Left ventricle myocardium inferior (tissue), 1 donor: Measurements from ENCODE around the gene H3-3A. TPM values are rescaled to one million over a fixed set of nuclear protein-coding genes. Genes with fewer than 3 reads are reported as not detected.

ENCODE experiments used
- DNase-seq: peaks from one replicate; pipeline ENCODE4 v3.0.0-alpha.2; 2020
- H3K27ac ChIP-seq: fragments of 200-600 bp; replicated peaks from 2 replicates; pipeline ENCODE4 v1.8.0; 2021
- H3K27me3 ChIP-seq: fragments of 200-600 bp; 2 replicates; pipeline ENCODE4 v1.8.0; 2021; ENCODE audit warnings: low read depth
- H3K36me3 ChIP-seq: fragments of 200-600 bp; 2 replicates; pipeline ENCODE4 v1.8.0; 2021
- H3K4me1 ChIP-seq: fragments of 200-600 bp; 2 replicates; pipeline ENCODE4 v1.8.0; 2021
- H3K4me3 ChIP-seq: fragments of 200-600 bp; 2 replicates; pipeline ENCODE4 v1.8.0; 2021; ENCODE audit warnings: mild to moderate bottlenecking, moderate library complexity
- H3K9me3 ChIP-seq: fragments of 200-600 bp; replicated peaks from 2 replicates; pipeline ENCODE4 v1.8.0; 2021
- intact Hi-C: fragments of 100-400 bp; cut with micrococcal nuclease; formaldehyde crosslinking; loops from one replicate; pipeline ENCODE4 v1.11.0; 2022
- total RNA-seq: library from RNA; stranded (reverse); fragmentation: NEBNext Ultra II Directional; extraction: Animal tissue kit (Norgen Biotek cat#: 25700); gene quantifications from one replicate; pipeline ENCODE4 v1.2.1, GENCODE V29; 2021
- TF ChIP-seq, protein P1 (sequence below): fragments of 200-600 bp; IDR thresholded peaks from 2 replicates; pipeline ENCODE4 v1.8.0; 2021; ENCODE audit warnings: antibody characterized with exemption, mild to moderate bottlenecking, borderline replicate concordance
- donor health status: DM: no; HTN: yes; CAD: no; lungs with severe emphysema.

Gene H3-3A
- total RNA-seq, 1 donor from 2014 or later = 324 TPM

DNA sequence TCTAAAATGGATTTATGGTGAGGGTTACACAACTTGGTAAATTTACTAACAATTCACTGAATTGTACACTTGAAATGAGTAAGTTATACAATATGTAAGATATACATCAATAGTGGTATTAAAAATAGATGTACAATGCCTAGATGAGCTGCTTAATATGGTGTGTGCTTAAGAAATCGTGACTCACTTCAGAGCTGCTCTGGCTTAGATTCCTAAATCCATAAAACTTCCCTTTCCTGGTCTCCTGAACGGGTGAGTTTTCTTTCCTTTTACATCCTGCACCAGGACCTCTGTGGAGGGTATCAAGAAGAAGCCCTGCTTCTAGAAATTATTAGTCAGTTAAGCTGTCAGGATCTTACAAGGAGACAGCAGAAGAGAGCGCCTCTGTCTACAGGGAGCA lies 30.4 kb downstream of the H3-3A start:
- TF ChIP-seq, protein P1, sequence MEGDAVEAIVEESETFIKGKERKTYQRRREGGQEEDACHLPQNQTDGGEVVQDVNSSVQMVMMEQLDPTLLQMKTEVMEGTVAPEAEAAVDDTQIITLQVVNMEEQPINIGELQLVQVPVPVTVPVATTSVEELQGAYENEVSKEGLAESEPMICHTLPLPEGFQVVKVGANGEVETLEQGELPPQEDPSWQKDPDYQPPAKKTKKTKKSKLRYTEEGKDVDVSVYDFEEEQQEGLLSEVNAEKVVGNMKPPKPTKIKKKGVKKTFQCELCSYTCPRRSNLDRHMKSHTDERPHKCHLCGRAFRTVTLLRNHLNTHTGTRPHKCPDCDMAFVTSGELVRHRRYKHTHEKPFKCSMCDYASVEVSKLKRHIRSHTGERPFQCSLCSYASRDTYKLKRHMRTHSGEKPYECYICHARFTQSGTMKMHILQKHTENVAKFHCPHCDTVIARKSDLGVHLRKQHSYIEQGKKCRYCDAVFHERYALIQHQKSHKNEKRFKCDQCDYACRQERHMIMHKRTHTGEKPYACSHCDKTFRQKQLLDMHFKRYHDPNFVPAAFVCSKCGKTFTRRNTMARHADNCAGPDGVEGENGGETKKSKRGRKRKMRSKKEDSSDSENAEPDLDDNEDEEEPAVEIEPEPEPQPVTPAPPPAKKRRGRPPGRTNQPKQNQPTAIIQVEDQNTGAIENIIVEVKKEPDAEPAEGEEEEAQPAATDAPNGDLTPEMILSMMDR = no peak
- Histone ChIP-seq H3K4me1 (no peaks in the 10 kb centered on the region), H3K9me3 (no peaks in the 10 kb centered on the region), H3K4me3 (no peak overlapping the region), H3K27me3 (peaks cover 5% of the 10 kb centered on the region), H3K36me3 (no peaks in the 10 kb centered on the region), H3K27ac (no peak overlapping the region)
- intact Hi-C loops = no loop called here
- DNase-seq = no peak

DNA sequence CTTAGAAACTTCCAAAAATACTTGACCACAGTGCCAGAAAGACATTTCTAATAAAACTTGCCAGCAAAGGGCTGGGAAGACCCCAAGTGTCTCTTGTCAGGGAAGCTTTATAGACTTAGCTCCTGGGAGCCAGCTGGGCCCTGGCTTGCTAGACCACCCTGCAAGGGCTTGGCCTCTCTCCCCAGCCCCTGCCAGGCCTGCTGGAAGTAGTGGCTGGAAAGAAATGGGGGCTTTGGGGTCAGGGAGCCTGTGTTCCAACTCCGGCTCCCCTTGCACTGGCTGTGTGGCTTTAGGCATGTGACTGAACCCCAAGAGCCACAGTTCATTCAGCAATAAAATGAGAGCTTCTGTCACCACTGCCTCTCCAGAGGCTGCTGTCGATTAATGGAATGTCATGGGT lies 31.1 kb downstream of the H3-3A start:
- Histone ChIP-seq H3K4me3 (no peak overlapping the region), H3K9me3 (no peaks in the 10 kb centered on the region), H3K36me3 (no peaks in the 10 kb centered on the region), H3K27me3 (peaks cover 5% of the 10 kb centered on the region), H3K27ac (no peak overlapping the region), H3K4me1 (no peaks in the 10 kb centered on the region)
- TF ChIP-seq, protein P1 = no peak
- no peak for DNase-seq
- intact Hi-C loops = no loop called here

DNA sequence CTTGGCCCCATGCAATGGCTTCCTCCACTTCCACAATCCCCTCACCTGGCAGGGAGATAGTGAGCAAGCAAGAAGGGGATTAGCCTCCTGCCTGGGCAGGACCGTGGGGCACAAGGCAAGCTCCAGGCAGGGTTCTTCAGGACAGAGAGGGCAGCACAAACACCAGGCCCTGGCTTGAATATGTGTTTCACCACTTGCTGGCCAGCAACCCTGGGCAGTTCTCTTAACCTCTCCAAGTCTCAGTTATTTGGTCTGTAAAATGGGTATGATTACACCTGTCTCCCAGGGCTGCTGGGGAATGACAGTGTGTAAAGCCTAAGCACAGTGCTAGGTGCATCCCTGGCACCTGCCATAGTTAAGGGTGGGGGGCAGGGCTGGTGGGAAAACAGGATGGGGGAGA lies 31.9 kb downstream of the H3-3A start:
- no peak overlapping the region for H3K27ac ChIP-seq
- H3K4me3 ChIP-seq = no peak overlapping the region
- no peaks in the 10 kb centered on the region for H3K9me3 ChIP-seq
- intact Hi-C loops = no loop called here
- TF ChIP-seq, protein P1 = no peak
- H3K36me3 ChIP-seq = no peaks in the 10 kb centered on the region
- no peaks in the 10 kb centered on the region for H3K4me1 ChIP-seq
- no peak for DNase-seq
- peaks cover 5% of the 10 kb centered on the region for H3K27me3 ChIP-seq

DNA sequence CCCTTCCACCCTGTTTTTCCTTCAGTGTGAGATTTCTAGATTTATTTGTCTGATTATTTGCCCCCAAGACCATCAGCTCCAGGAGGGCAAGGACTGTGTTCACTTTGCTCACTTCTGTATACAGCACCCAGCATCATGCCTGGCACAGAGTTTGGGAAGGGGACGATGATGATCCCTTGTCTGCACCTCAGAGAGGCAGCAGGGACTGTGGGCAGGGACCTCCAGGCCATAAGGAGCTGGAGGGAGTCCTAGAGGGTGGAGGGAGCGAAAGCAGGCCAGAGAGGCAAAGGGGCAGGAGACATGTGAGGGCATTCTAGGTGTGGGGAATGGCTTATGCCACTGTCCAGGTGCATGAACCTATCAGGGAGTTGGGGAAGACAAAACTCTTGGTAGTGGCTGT lies 32.8 kb downstream of the H3-3A start:
- Histone ChIP-seq H3K4me3 (no peak overlapping the region), H3K27me3 (peaks cover 5% of the 10 kb centered on the region), H3K36me3 (no peaks in the 10 kb centered on the region), H3K9me3 (no peaks in the 10 kb centered on the region), H3K4me1 (peaks cover 4% of the 10 kb centered on the region), H3K27ac (no peak overlapping the region)
- TF ChIP-seq, protein P1 = no peak
- no peak for DNase-seq
- intact Hi-C loops = no loop called here

DNA sequence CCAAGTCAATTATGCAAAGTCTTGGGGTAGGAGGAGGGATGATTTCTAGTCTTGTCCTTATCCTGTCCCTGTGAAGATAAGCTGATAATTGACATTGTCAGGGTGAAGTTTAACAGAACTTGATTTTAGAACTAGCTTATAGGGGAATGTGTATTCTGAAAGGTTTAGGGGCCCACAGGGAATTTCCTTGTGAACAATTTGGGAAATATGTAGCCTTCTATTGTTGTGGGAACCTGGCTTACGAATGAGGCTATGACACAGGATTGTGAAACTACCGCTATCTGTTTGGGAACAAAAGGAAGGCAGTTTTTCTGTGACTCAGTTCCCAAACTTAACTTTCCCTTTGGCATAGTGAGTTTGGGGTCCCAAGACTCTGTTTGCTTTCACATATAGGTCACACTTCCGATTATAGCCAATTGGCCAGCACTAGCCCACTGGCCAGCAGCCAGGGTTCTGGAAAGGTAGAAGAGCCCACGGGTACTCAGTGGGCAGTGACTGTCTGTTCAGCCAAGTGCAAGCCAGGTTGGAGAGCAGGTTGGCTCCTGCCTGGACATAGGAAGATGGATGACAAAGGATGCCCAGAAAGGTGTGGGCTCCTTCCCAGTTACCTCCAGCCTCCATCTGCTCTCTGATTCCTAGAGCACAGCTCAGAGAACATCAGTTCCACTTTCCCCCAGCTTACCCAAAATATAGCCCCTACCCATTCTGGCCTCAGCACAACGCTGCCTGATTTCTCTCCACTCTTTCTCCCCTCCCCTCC lies 35.5 kb downstream of the H3-3A start:
- Histone ChIP-seq H3K4me1 (peaks cover 9% of the 10 kb centered on the region), H3K4me3 (no peak overlapping the region), H3K27ac (no peak overlapping the region), H3K27me3 (peaks cover 5% of the 10 kb centered on the region), H3K9me3 (no peaks in the 10 kb centered on the region), H3K36me3 (no peaks in the 10 kb centered on the region)
- TF ChIP-seq, protein P1 = no peak
- intact Hi-C loops = no loop called here
- DNase-seq = no peak
